Esophagus muscularis mucosa (tissue), 4 donors: ENCODE measurements around the gene NKAP. TPM values are rescaled to one million over a fixed set of nuclear protein-coding genes. Genes with fewer than 3 reads are reported as not detected.

Experiments used
- DNase-seq: peaks from one replicate; pipeline ENCODE4 v3.0.0-alpha.2; 2017; ENCODE audit errors: extremely low spot score
- H3K27ac ChIP-seq, 4 donors: fragments of 200-600 bp; sonication (generic); replicated peaks in 1 of 4; 1 replicate in 3 of 4; 2 replicates in 1 of 4; pipeline ENCODE4 v1.5.1; 2016 to 2019; ENCODE audit warnings: mild to moderate bottlenecking in 1 of 4
- H3K27me3 ChIP-seq, 4 donors: fragments of 200-600 bp; sonication (generic); one replicate each; pipeline versions ENCODE4 v1.5.1 to v1.6.0; 2016 to 2019
- H3K36me3 ChIP-seq, 4 donors: fragments of 200-600 bp; sonication (generic); one replicate each; pipeline ENCODE4 v1.5.1; 2016 to 2019
- H3K4me1 ChIP-seq, 4 donors: fragments of 200-600 bp; sonication (generic); one replicate each; pipeline ENCODE4 v1.5.1; 2016 to 2019
- H3K4me3 ChIP-seq, 4 donors: fragments of 200-600 bp; sonication (generic); 1 replicate in 2 of 4; 2 replicates in 2 of 4; pipeline ENCODE4 v1.5.1; 2016 to 2019; ENCODE audit warnings: mild to moderate bottlenecking in 4 of 4, moderate library complexity in 1 of 4
- H3K9me3 ChIP-seq, 4 donors: fragments of 200-600 bp; sonication (generic); 1 replicate in 3 of 4; 2 replicates in 1 of 4; pipeline ENCODE4 v1.5.1; 2016 to 2019
- EP300 ChIP-seq: sonication (generic); formaldehyde crosslinking; IDR thresholded peaks from one replicate; pipeline ENCODE4 v1.6.1; 2017; ENCODE audit warnings: antibody characterized with exemption
- POLR2A ChIP-seq: fragments of 450-650 bp; IDR thresholded peaks from one replicate; pipeline ENCODE4 v1.6.1; 2017; ENCODE audit warnings: antibody characterized with exemption, moderate library complexity, mild to moderate bottlenecking, low read depth
- POLR2AphosphoS5 ChIP-seq, 2 donors: sonication (generic); formaldehyde crosslinking; IDR thresholded peaks; one replicate each; pipeline ENCODE4 v1.6.1; 2017; ENCODE audit warnings: antibody characterized with exemption in 2 of 2
- WGBS: methylation state at CpG from one replicate; pipeline ENCODE4 v1.1.5; 2018; 5-methylcytosine and 5-hydroxymethylcytosine counted together
- intact Hi-C: fragments of 100-400 bp; cut with DNase I; formaldehyde crosslinking; loops from one replicate; pipeline ENCODE4 v1.15.1; 2023
- total RNA-seq, 4 donors: library from RNA; depleted of rRNA; stranded (reverse); fragments of >200 nt; gene quantifications; one replicate each; pipeline versions ENCODE4 v1.1.0 to v1.2.1, GENCODE V29; 2016
- TF ChIP-seq, protein P1 (sequence below), 3 experiments: fragments of 200-600 bp in 2 of 3; fragments of 450-650 bp in 1 of 3; sonication (generic) in 2 of 3; IDR thresholded peaks; one replicate each; pipeline ENCODE4 v1.5.1; 2017 to 2019; ENCODE audit warnings: antibody characterized with exemption in 3 of 3, mild to moderate bottlenecking in 2 of 3, moderate library complexity in 1 of 3

The NKAP gene
- 1 to 10 TPM; 5.3 to 7.1 (median 6.6) TPM for total RNA-seq

- no peaks in the 10 kb centered on the region for H3K9me3 ChIP-seq
- H3K4me1 ChIP-seq = peaks cover 4 to 23% (median 20%) of the 10 kb centered on the region in 4 donors
- peak within 1 kb of the TSS; percentile 74 to 90 (median 88) for H3K27ac ChIP-seq
- no peaks in the 10 kb centered on the region for H3K27me3 ChIP-seq
- intact Hi-C loops = loop anchor here (10.0 kb wide), 1 partner anchor 301 kb away; no protein-coding TSS in a partner anchor
- TF ChIP-seq POLR2AphosphoS5 (IDR thresholded peaks at IDR 0.05) = peak; percentile 77 to 82
- TF ChIP-seq POLR2A = no peak
- TF ChIP-seq EP300 = no peak
- TF ChIP-seq, protein P1, sequence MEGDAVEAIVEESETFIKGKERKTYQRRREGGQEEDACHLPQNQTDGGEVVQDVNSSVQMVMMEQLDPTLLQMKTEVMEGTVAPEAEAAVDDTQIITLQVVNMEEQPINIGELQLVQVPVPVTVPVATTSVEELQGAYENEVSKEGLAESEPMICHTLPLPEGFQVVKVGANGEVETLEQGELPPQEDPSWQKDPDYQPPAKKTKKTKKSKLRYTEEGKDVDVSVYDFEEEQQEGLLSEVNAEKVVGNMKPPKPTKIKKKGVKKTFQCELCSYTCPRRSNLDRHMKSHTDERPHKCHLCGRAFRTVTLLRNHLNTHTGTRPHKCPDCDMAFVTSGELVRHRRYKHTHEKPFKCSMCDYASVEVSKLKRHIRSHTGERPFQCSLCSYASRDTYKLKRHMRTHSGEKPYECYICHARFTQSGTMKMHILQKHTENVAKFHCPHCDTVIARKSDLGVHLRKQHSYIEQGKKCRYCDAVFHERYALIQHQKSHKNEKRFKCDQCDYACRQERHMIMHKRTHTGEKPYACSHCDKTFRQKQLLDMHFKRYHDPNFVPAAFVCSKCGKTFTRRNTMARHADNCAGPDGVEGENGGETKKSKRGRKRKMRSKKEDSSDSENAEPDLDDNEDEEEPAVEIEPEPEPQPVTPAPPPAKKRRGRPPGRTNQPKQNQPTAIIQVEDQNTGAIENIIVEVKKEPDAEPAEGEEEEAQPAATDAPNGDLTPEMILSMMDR (IDR thresholded peaks at IDR 0.05) = peak in 1 of 3 experiments; percentile 17
- H3K4me3 ChIP-seq = peak within 1 kb of the TSS; percentile 56 to 78 (median 70)
- H3K36me3 ChIP-seq = no peaks in the 10 kb centered on the region
- DNase-seq = peak; percentile 94
- 37% methylated on average over 43 of the region's 59 CpGs for WGBS
These were observed at the start of gene NKAP for GRCh38 chrX:119943185-119943988. Gene NKAP, minus strand, starts transcription at chrX:119943751. Its CDS starts 146 bp downstream, at chrX:119943605.

- Histone ChIP-seq H3K4me1 (peaks cover 8 to 16% (median 14%) of the 10 kb centered on the region in 4 donors), H3K4me3 (peak overlapping the region; percentile 15 to 46 (median 30)), H3K36me3 (no peaks in the 10 kb centered on the region), H3K27me3 (peaks cover 0 to 69% (median 22%) of the 10 kb centered on the region in 4 donors), H3K27ac (no peak overlapping the region), H3K9me3 (no peaks in the 10 kb centered on the region)
- WGBS = 41% methylated on average over 39 of the region's 48 CpGs
- DNase-seq = no peak
- intact Hi-C loops = no loop called here
- TF ChIP-seq POLR2A = no peak
These were observed 47.6 kb upstream of the NKAP start for GRCh38 chrX:119991005-119991787.

GRCh38 chrX:119990556-119991004, 47.0 kb upstream of the NKAP start:
- 34% methylated on average over 24 of the region's 34 CpGs for WGBS
- Histone ChIP-seq H3K36me3 (no peaks in the 10 kb centered on the region), H3K27me3 (peaks cover 0 to 62% (median 19%) of the 10 kb centered on the region in 4 donors), H3K4me3 (peak overlapping the region; percentile 15 to 46 (median 30)), H3K27ac (no peak overlapping the region), H3K4me1 (peaks cover 8 to 16% (median 14%) of the 10 kb centered on the region in 4 donors), H3K9me3 (no peaks in the 10 kb centered on the region)
- TF ChIP-seq, protein P1 (IDR thresholded peaks at IDR 0.05) = no peak
- no peak for TF ChIP-seq POLR2AphosphoS5 (IDR thresholded peaks at IDR 0.05)
- TF ChIP-seq POLR2A = no peak
- no peak for TF ChIP-seq EP300
- DNase-seq = no peak
- intact Hi-C loops = no loop called here

DNA sequence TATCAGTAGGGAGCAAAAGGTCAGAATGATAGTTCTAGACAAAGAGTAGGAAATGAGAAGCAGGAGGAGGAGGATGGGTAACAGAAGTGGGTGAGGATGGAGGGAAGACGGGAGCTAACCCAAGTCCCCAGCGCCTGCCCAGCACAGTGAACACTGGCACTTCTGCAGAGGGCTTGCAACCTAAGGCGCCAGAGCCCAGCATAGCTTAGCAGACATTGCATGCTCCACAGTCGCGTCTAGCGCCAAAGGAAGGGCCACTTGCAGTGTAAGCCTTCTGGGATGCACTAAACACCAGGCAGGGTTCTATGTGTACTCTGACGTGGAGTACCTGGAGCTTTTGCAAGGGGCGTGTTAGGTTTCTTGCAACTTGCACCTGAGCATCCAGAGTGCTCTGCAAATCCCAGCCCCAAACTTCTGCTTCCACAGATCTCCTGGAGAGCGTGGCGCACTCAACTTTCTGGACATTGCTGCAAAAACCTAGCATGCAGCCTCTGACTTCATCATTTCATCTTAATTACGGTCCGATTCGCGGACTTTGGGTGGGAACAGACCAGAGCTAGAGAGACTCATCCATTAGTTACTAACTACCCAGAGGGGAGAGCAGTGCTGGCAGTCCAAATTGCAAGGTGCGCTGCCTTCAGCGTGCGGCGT, 46.5 kb upstream of the NKAP start:
- intact Hi-C loops = no loop called here
- Histone ChIP-seq H3K4me3 (peak overlapping the region in 1 of 4 donors; percentile 32), H3K36me3 (no peaks in the 10 kb centered on the region), H3K27me3 (peaks cover 0 to 57% (median 18%) of the 10 kb centered on the region in 4 donors), H3K27ac (no peak overlapping the region), H3K4me1 (peaks cover 8 to 16% (median 14%) of the 10 kb centered on the region in 4 donors), H3K9me3 (no peaks in the 10 kb centered on the region)
- 35% methylated on average over 18 of the region's 18 CpGs for WGBS
- no peak for DNase-seq
- TF ChIP-seq POLR2AphosphoS5 (IDR thresholded peaks at IDR 0.05) = no peak
- TF ChIP-seq, protein P1 (IDR thresholded peaks at IDR 0.05) = no peak
- TF ChIP-seq POLR2A = no peak
- TF ChIP-seq EP300 = no peak
